ENCODE results near the gene PNMA3.
"Not testable (repeated sequence)": the region's sequence is repeated elsewhere in the genome, so short reads cannot be mapped to it uniquely, and the experiment has no call there.

The PNMA3 gene

GRCh38 chrX:153065389-153065788 lies 9.1 kb downstream of the PNMA3 start:
- no peak overlapping the region for H4K5ac ChIP-seq (ENCODE audit: low read length)
- H3K18ac ChIP-seq (ENCODE audit: low read length): no peak overlapping the region
- no peak overlapping the region for H3K23ac ChIP-seq (ENCODE audit: low read length)
- H3K4me3 ChIP-seq (ENCODE audit: low read length): no peak overlapping the region
- H3K36me3 ChIP-seq (ENCODE audit: control insufficient read depth, insufficient read depth, low read length): no peaks in the 10 kb centered on the region
- peak; percentile 1 for DNase-seq
- H3K9ac ChIP-seq (ENCODE audit: low read length): no peak overlapping the region
- no peak overlapping the region for H3K56ac ChIP-seq (ENCODE audit: low read length)
- no peaks in the 10 kb centered on the region for H3K4me1 ChIP-seq (ENCODE audit: control insufficient read depth, low read depth, low read length)
- H3K79me2 ChIP-seq (ENCODE audit: control insufficient read depth, insufficient read depth, low read length): no peaks in the 10 kb centered on the region
- H3K79me1 ChIP-seq (ENCODE audit: low read length): no peaks in the 10 kb centered on the region
- H2AK5ac ChIP-seq (ENCODE audit: low read length): no peak overlapping the region
- no peak overlapping the region for H2BK120ac ChIP-seq (ENCODE audit: low read depth, low read length)
- H3K4me2 ChIP-seq (ENCODE audit: low read length): no peak overlapping the region
- H2BK5ac ChIP-seq (ENCODE audit: low read length): no peak overlapping the region
- H3K27me3 ChIP-seq (ENCODE audit: insufficient read depth, low read length, poor library complexity): no peaks in the 10 kb centered on the region
- H4K8ac ChIP-seq (ENCODE audit: low read depth, low read length): no peak overlapping the region
- no peak overlapping the region for H3K4ac ChIP-seq (ENCODE audit: low read depth, low read length)
- no peak overlapping the region for H2BK15ac ChIP-seq (replicated peaks; ENCODE audit: low read depth)
- H3K27ac ChIP-seq (ENCODE audit: low read depth, low read length): no peak overlapping the region
- no CpG with 5 or more reads among the region's 6 CpGs for WGBS (ENCODE audit: extremely low coverage, insufficient coverage, low lambda C conversion rate)

GRCh38 chrX:153066402-153066801 lies 10.1 kb downstream of the PNMA3 start:
- not testable (repeated sequence) for H2AK5ac ChIP-seq (ENCODE audit: low read length); H3K18ac ChIP-seq (ENCODE audit: low read length); H3K27me3 ChIP-seq (ENCODE audit: insufficient read depth, low read length, poor library complexity); H3K4me2 ChIP-seq (ENCODE audit: low read length); H3K56ac ChIP-seq (ENCODE audit: low read length); H3K9ac ChIP-seq (ENCODE audit: low read length); H2BK5ac ChIP-seq (ENCODE audit: low read length); H3K27ac ChIP-seq (ENCODE audit: low read depth, low read length); H3K23ac ChIP-seq (ENCODE audit: low read length); H4K8ac ChIP-seq (ENCODE audit: low read depth, low read length); H4K5ac ChIP-seq (ENCODE audit: low read length); H3K4me1 ChIP-seq (ENCODE audit: control insufficient read depth, low read depth, low read length); H3K4ac ChIP-seq (ENCODE audit: low read depth, low read length); H3K79me2 ChIP-seq (ENCODE audit: control insufficient read depth, insufficient read depth, low read length); H3K4me3 ChIP-seq (ENCODE audit: low read length); DNase-seq; H2BK120ac ChIP-seq (ENCODE audit: low read depth, low read length); H3K79me1 ChIP-seq (ENCODE audit: low read length); H3K36me3 ChIP-seq (ENCODE audit: control insufficient read depth, insufficient read depth, low read length); H2BK15ac ChIP-seq (replicated peaks; ENCODE audit: low read depth)
- no CpG with 5 or more reads among the region's 12 CpGs for whole genome bisulfite sequencing (ENCODE audit: extremely low coverage, insufficient coverage, low lambda C conversion rate)

GRCh38 chrX:153071909-153072583 lies 15.8 kb downstream of the PNMA3 start, which contains the start of gene PNMA6A:
Gene PNMA6A, plus strand, starts transcription at chrX:153072454. Its CDS starts 609 bp downstream, at chrX:153073063.
- H3K4me2 ChIP-seq (ENCODE audit: low read length); H2BK120ac ChIP-seq (ENCODE audit: low read depth, low read length); H4K5ac ChIP-seq (ENCODE audit: low read length); H3K4ac ChIP-seq (ENCODE audit: low read depth, low read length); H3K27ac ChIP-seq (ENCODE audit: low read depth, low read length); H3K56ac ChIP-seq (ENCODE audit: low read length); H3K36me3 ChIP-seq (ENCODE audit: control insufficient read depth, insufficient read depth, low read length); H3K79me1 ChIP-seq (ENCODE audit: low read length); H3K27me3 ChIP-seq (ENCODE audit: insufficient read depth, low read length, poor library complexity); DNase-seq; H3K4me3 ChIP-seq (ENCODE audit: low read length); H3K4me1 ChIP-seq (ENCODE audit: control insufficient read depth, low read depth, low read length); H2AK5ac ChIP-seq (ENCODE audit: low read length); H3K23ac ChIP-seq (ENCODE audit: low read length); H3K79me2 ChIP-seq (ENCODE audit: control insufficient read depth, insufficient read depth, low read length); H3K9ac ChIP-seq (ENCODE audit: low read length); H2BK15ac ChIP-seq (replicated peaks; ENCODE audit: low read depth); H4K8ac ChIP-seq (ENCODE audit: low read depth, low read length); H3K18ac ChIP-seq (ENCODE audit: low read length); H2BK5ac ChIP-seq (ENCODE audit: low read length): not testable (repeated sequence)
- WGBS (ENCODE audit: extremely low coverage, insufficient coverage, low lambda C conversion rate): no CpG with 5 or more reads among the region's 76 CpGs

- H3K18ac ChIP-seq (ENCODE audit: low read length); H3K23ac ChIP-seq (ENCODE audit: low read length); H2BK5ac ChIP-seq (ENCODE audit: low read length); H4K8ac ChIP-seq (ENCODE audit: low read depth, low read length); H3K36me3 ChIP-seq (ENCODE audit: control insufficient read depth, insufficient read depth, low read length); H3K4ac ChIP-seq (ENCODE audit: low read depth, low read length); H3K79me1 ChIP-seq (ENCODE audit: low read length); H3K9ac ChIP-seq (ENCODE audit: low read length); H2BK15ac ChIP-seq (replicated peaks; ENCODE audit: low read depth); H3K27ac ChIP-seq (ENCODE audit: low read depth, low read length); H3K56ac ChIP-seq (ENCODE audit: low read length); H3K4me2 ChIP-seq (ENCODE audit: low read length); H3K79me2 ChIP-seq (ENCODE audit: control insufficient read depth, insufficient read depth, low read length); H2AK5ac ChIP-seq (ENCODE audit: low read length); H4K5ac ChIP-seq (ENCODE audit: low read length); H3K27me3 ChIP-seq (ENCODE audit: insufficient read depth, low read length, poor library complexity); H3K4me1 ChIP-seq (ENCODE audit: control insufficient read depth, low read depth, low read length); H2BK120ac ChIP-seq (ENCODE audit: low read depth, low read length); H3K4me3 ChIP-seq (ENCODE audit: low read length); DNase-seq: not testable (repeated sequence)
- WGBS (ENCODE audit: extremely low coverage, insufficient coverage, low lambda C conversion rate): no CpG with 5 or more reads among the region's 29 CpGs
These were observed 17.1 kb downstream of the PNMA3 start for GRCh38 chrX:153073331-153073730.

- Histone ChIP-seq H4K8ac (ENCODE audit: low read depth, low read length) (no peak overlapping the region), H3K27ac (ENCODE audit: low read depth, low read length) (no peak overlapping the region), H3K27me3 (ENCODE audit: insufficient read depth, low read length, poor library complexity) (no peaks in the 10 kb centered on the region), H2BK15ac (replicated peaks; ENCODE audit: low read depth) (no peak overlapping the region), H3K4me3 (ENCODE audit: low read length) (no peak overlapping the region), H3K36me3 (ENCODE audit: control insufficient read depth, insufficient read depth, low read length) (no peaks in the 10 kb centered on the region), H4K5ac (ENCODE audit: low read length) (no peak overlapping the region), H3K79me2 (ENCODE audit: control insufficient read depth, insufficient read depth, low read length) (no peaks in the 10 kb centered on the region), H2BK5ac (ENCODE audit: low read length) (no peak overlapping the region), H2BK120ac (ENCODE audit: low read depth, low read length) (no peak overlapping the region), H3K9ac (ENCODE audit: low read length) (no peak overlapping the region), H3K79me1 (ENCODE audit: low read length) (no peaks in the 10 kb centered on the region), H3K23ac (ENCODE audit: low read length) (no peak overlapping the region), H3K4ac (ENCODE audit: low read depth, low read length) (no peak overlapping the region), H3K4me2 (ENCODE audit: low read length) (no peak overlapping the region), H3K4me1 (ENCODE audit: control insufficient read depth, low read depth, low read length) (no peaks in the 10 kb centered on the region), H3K56ac (ENCODE audit: low read length) (no peak overlapping the region), H3K18ac (ENCODE audit: low read length) (no peak overlapping the region), H2AK5ac (ENCODE audit: low read length) (no peak overlapping the region)
- DNase-seq: no peak
- WGBS (ENCODE audit: extremely low coverage, insufficient coverage, low lambda C conversion rate): no CpG with 5 or more reads among the region's 24 CpGs
These were observed 18.1 kb downstream of the PNMA3 start for GRCh38 chrX:153074262-153074899.

Measured in mesendoderm (in vitro differentiated cells).